Esophagus squamous epithelium (tissue), 5 donors: ENCODE measurements around the gene BMF. TPM values are rescaled to one million over a fixed set of nuclear protein-coding genes. Genes with fewer than 3 reads are reported as not detected.

Experiments
- DNase-seq: peaks from one replicate; lab custom pipeline; 2025; lab: John Stamatoyannopoulos, UW
- H3K27ac ChIP-seq, 4 donors: fragments of 200-600 bp; sonication (generic); one replicate each; pipeline ENCODE4 v1.5.1; 2016 to 2019; ENCODE audit warnings: mild to moderate bottlenecking in 1 of 4
- H3K27me3 ChIP-seq, 4 donors: fragments of 200-600 bp; sonication (generic); 1 replicate in 3 of 4; 2 replicates in 1 of 4; pipeline versions ENCODE4 v1.5.1 to v1.6.0; 2017 to 2021; ENCODE audit warnings: antibody characterized with exemption in 1 of 4
- H3K36me3 ChIP-seq, 3 donors: fragments of 200-600 bp; sonication (generic); one replicate each; pipeline ENCODE4 v1.5.1; 2016 to 2019
- H3K4me1 ChIP-seq, 3 donors: fragments of 200-600 bp; sonication (generic); one replicate each; pipeline ENCODE4 v1.5.1; 2017 to 2019
- H3K4me3 ChIP-seq, 4 donors: fragments of 200-600 bp; sonication (generic); 1 replicate in 3 of 4; 2 replicates in 1 of 4; pipeline ENCODE4 v1.5.1; 2016 to 2019; ENCODE audit warnings: mild to moderate bottlenecking in 2 of 4, moderate library complexity in 1 of 4
- H3K9me3 ChIP-seq, 3 donors: fragments of 200-600 bp; sonication (generic); one replicate each; pipeline ENCODE4 v1.5.1; 2016 to 2019
- POLR2A ChIP-seq, 4 donors: fragments of 450-650 bp; IDR thresholded peaks; one replicate each; pipeline ENCODE4 v1.6.1; 2017; ENCODE audit warnings: antibody characterized with exemption in 4 of 4, mild to moderate bottlenecking in 4 of 4, moderate library complexity in 3 of 4
- WGBS, 2 donors: methylation state at CpG; one replicate each; pipeline ENCODE4 v1.1.5; 2018; 5-methylcytosine and 5-hydroxymethylcytosine counted together
- intact Hi-C: fragments of 100-400 bp; cut with DNase I; formaldehyde crosslinking; loops from one replicate; pipeline ENCODE4 v1.15.0; 2022
- total RNA-seq, 4 donors: library from RNA; depleted of rRNA; stranded (reverse); fragments of >200 nt; gene quantifications; one replicate each; pipeline ENCODE4 v1.1.0, GENCODE V29; 2016
- TF ChIP-seq, protein P1 (sequence below), 6 experiments: fragments of 450-650 bp in 4 of 6; fragments of 200-600 bp in 2 of 6; sonication (generic) in 2 of 6; IDR thresholded peaks; one replicate each; pipeline ENCODE4 v1.5.1; 2016 to 2019; ENCODE audit warnings: antibody characterized with exemption in 6 of 6, mild to moderate bottlenecking in 4 of 6, moderate library complexity in 4 of 6
- donor health status: DM: yes; HTN: yes; CAD: no.

The BMF gene
- total RNA-seq, 4 donors from 2014 or later = 0.31 to 4.4 (median 1.4) TPM

DNA sequence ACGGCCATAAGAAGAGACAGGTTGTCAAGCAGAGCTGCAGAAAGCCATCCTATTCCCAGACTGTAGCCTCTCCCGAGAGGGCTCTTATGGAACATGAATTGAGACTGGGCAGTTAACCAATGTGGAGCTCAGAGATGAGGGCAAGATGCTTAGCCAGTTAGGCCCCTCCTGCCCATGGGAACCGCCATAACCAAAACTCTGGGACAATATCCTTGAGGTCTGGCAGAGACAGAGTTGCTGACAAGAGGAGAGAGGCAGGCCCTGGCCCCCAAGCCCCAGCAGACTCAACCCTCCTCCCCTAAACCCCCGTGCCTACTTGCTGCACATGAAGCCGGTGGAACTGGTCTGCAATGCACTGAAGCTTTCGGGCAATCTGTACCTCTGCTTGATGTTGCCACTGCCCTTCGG, 4.8 kb downstream of the BMF start:
- intact Hi-C loops = loop anchor here (5.0 kb wide), 1 partner anchor 57 kb away; no protein-coding TSS in a partner anchor

DNA sequence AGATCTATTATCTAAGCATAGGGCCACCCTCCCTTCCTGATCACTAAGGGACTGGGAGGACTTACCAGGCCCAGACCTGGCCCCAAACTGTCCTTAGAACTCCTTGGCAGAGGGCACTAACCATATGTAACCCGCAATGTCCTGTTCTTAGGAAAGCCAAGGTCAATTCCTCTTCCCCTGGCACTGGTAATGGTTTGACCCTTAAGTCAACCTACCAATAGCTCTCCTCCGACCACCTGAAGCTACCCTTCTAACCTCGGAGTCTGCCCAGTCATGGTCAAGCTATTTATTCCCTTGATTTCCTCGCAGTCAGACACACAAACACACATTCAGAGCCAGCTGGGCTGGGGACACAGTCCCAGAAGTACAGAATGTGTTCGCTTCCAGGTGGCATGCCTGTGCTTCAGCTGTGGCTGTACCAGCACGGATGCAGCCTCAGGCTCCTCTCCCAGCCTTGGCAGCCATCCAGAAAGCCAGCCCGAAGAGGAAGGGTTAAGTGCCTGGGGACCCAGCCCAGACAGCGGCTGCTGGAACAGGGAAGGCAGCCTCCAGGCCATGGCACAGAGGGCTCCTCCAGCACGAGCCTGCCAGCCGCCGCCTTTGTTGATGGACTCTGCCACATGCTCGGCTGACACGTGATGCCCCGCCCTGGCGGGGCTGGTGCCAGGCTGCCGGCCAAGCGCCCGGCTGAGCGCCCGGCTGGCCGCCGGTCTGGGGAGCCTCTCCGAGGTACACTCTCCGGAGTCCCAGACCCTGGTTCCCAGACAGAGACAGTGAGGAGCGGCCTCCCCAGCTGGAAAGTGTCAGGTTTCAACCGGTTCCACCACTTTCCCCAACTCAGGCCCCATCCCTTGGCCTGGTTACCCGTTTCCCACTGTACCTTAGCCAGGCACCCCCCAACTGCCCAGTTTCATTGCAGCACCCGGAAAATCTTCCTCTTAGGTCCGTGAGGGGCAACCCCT, 5.5 kb downstream of the BMF start:
- 17 to 27% methylated on average over 5 to 12 of the region's 29 CpGs for WGBS, 2 donors
- intact Hi-C loops = loop anchor here (5.0 kb wide), 1 partner anchor 56 kb away; no protein-coding TSS in a partner anchor
- H3K27me3 ChIP-seq = peaks cover 0 to 14% (median 0%) of the 10 kb centered on the region in 4 donors

More for the DNA sequence above, 4.8 kb downstream of the BMF start:
- Histone ChIP-seq H3K9me3 (no peaks in the 10 kb centered on the region), H3K4me1 (peaks cover 76 to 97% (median 91%) of the 10 kb centered on the region in 3 donors), H3K27me3 (peaks cover 0 to 14% (median 0%) of the 10 kb centered on the region in 4 donors), H3K27ac (peak overlapping the region; percentile 72 to 93 (median 88)), H3K36me3 (no peaks in the 10 kb centered on the region), H3K4me3 (peak overlapping the region in 2 of 4 donors; percentile 26 to 38)
- TF ChIP-seq, protein P1, sequence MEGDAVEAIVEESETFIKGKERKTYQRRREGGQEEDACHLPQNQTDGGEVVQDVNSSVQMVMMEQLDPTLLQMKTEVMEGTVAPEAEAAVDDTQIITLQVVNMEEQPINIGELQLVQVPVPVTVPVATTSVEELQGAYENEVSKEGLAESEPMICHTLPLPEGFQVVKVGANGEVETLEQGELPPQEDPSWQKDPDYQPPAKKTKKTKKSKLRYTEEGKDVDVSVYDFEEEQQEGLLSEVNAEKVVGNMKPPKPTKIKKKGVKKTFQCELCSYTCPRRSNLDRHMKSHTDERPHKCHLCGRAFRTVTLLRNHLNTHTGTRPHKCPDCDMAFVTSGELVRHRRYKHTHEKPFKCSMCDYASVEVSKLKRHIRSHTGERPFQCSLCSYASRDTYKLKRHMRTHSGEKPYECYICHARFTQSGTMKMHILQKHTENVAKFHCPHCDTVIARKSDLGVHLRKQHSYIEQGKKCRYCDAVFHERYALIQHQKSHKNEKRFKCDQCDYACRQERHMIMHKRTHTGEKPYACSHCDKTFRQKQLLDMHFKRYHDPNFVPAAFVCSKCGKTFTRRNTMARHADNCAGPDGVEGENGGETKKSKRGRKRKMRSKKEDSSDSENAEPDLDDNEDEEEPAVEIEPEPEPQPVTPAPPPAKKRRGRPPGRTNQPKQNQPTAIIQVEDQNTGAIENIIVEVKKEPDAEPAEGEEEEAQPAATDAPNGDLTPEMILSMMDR (IDR thresholded peaks at IDR 0.05) = no peak
- no peak for TF ChIP-seq POLR2A (IDR thresholded peaks at IDR 0.05)
- WGBS, 2 donors = 17 to 60% methylated on average over 1 to 2 of the region's 7 CpGs
- DNase-seq = no peak

DNA sequence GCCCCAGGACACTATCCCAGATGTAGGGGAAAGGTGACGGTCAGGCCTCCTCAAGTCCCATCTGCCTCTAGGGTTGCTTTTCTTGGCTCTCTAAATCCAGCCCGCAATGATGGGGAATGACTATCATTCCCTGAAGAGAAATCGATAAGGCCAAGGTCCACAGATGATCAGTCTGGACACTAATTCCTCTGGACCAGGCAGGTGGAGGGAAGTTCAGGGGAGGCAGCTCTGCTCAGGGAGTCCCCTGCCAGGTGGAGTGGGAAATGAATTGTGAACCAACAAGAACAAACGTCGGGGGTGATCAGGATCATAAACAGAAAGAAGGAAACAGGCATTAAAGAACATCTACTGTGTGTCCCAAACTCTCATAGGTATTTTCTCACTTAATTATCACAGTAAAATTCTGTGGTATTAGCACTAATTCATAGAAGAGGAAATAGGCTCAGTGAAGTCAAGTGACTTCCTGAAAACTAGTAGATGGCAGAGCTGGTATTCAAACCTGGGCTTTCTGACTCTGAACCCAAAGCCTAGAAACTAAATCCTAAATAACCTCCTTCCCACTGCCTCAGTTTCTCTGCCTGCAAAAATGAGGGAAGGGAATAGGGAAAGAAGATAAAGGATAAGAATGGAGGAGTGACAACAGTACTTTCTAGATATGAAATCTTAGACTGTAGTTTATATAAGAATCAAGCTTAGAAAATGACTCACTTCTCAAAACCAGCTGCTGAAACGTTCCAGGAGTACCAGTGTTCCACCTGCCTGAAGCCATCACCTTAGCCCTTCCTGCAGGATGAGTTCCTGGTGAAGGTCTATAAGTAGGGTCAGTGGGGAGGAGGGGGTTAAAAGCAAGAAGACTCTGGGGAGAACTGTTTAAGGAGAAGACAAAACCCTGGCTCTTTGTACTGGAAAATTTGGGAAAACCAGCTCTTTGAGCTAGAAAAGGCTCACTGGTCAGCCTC, 7.5 kb downstream of the BMF start:
- Histone ChIP-seq H3K4me3 (no peak overlapping the region), H3K36me3 (no peaks in the 10 kb centered on the region), H3K27ac (peak overlapping the region; percentile 7 to 91 (median 73)), H3K27me3 (peaks cover 0 to 18% (median 0%) of the 10 kb centered on the region in 4 donors), H3K4me1 (peaks cover 79 to 100% (median 89%) of the 10 kb centered on the region in 3 donors), H3K9me3 (no peaks in the 10 kb centered on the region)
- intact Hi-C loops = loop anchor here (5.0 kb wide), 1 partner anchor 54 kb away; no protein-coding TSS in a partner anchor
- no peak for DNase-seq
- TF ChIP-seq, protein P1 (IDR thresholded peaks at IDR 0.05) = no peak
- no peak for TF ChIP-seq POLR2A (IDR thresholded peaks at IDR 0.05)
- WGBS, 2 donors = 45 to 65% methylated on average over 6 of the region's 6 CpGs

More for the DNA sequence above, 5.5 kb downstream of the BMF start:
- TF ChIP-seq, protein P1 (IDR thresholded peaks at IDR 0.05) = no peak
- no peak for TF ChIP-seq POLR2A (IDR thresholded peaks at IDR 0.05)
- peak overlapping the region; percentile 72 to 93 (median 88) for H3K27ac ChIP-seq
- peaks cover 83 to 100% (median 97%) of the 10 kb centered on the region in 3 donors for H3K4me1 ChIP-seq
- H3K9me3 ChIP-seq = no peaks in the 10 kb centered on the region
- no peak for DNase-seq
- H3K36me3 ChIP-seq = no peaks in the 10 kb centered on the region
- H3K4me3 ChIP-seq = peak overlapping the region in 3 of 4 donors; percentile 9 to 38 (median 26)

DNA sequence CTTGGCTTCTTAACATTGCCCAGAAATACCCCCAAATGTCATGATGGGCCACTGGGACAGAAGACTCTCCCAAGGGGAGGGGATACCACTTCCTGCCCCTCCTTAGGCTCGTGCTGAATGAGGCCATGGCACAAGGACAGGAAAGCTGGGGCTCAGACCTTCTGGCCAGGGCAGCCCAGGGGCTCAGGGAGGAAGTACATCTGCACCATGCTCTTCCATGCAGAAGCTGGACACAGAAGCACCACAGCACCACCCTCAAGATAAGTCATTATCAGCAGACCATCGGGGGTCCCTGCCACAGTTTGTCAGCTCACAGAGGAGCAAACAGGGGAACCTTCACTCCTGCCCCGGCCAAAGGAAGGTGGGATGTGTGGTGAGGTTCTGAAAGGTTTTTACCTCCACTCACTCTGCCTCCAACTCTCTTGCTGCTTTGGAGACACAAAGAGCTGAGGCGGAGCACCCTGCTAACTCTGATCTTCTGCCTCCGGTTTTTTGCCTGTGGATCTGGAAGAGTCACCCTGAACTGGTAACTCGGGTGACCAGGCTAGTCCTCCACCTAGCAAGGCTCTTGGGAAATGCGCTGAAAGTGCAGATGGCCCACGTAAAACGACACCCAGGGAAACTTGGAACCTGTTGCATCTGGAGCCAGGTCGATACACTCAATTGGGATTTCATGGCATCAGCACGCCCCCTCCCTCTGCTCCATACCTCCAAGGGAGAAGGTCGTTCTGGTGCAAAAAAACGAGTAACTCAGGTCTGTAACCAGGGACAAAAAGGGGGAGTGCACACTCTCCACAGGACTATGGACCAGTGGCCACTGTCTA, 8.3 kb downstream of the BMF start:
- no peak overlapping the region for H3K4me3 ChIP-seq
- H3K4me1 ChIP-seq = peaks cover 70 to 100% (median 80%) of the 10 kb centered on the region in 3 donors
- intact Hi-C loops = loop anchor here (5.0 kb wide), 1 partner anchor 53 kb away; no protein-coding TSS in a partner anchor
- 69 to 82% methylated on average over 7 of the region's 13 CpGs for WGBS, 2 donors
- TF ChIP-seq, protein P1 (IDR thresholded peaks at IDR 0.05) = no peak
- TF ChIP-seq POLR2A (IDR thresholded peaks at IDR 0.05) = no peak
- no peak for DNase-seq
- H3K36me3 ChIP-seq = no peaks in the 10 kb centered on the region
- no peaks in the 10 kb centered on the region for H3K9me3 ChIP-seq
- H3K27me3 ChIP-seq = peaks cover 0 to 22% (median 0%) of the 10 kb centered on the region in 4 donors
- H3K27ac ChIP-seq = peak overlapping the region in 3 of 4 donors; percentile 62 to 91 (median 84)
